ENCODE results near the gene EIF4H.
A peak's percentile ranks its signal among the peaks of the same experiment; 100 is the strongest.

DNA sequence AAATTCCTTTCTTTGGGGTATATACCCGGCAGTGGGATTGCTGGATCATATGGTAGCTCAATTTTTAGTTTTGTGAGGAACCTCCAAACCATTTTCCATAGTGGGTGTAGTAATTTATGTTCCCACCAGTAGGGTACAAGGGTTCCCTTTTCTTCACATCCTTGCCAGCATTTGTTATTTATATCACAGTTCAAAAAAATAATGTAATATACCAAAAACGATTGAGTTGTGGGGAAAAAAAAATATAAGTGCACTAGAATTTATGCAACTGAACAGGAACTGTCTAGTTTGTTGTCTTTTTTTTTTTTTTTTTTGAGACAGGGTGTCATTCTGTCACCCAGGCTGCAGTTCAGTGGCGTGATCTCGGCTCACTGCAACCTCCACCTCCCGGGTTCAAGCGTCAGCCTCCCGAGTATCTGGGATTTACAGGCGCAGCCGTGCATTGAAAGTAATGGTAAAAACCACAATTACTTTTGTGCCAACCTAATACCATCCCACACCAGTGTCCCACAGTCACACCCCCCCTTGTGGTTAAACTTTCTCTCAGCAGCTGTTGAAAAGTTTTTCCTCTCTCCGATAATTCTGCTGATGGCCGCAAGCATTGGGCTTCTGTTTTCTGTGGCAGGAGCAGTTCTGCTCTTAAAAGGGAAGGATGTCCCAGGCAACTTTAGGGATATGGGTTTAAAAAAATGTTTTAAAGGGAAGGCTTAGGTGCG lies 28.8 kb downstream of the EIF4H start:
- TF ChIP-seq, protein P1, sequence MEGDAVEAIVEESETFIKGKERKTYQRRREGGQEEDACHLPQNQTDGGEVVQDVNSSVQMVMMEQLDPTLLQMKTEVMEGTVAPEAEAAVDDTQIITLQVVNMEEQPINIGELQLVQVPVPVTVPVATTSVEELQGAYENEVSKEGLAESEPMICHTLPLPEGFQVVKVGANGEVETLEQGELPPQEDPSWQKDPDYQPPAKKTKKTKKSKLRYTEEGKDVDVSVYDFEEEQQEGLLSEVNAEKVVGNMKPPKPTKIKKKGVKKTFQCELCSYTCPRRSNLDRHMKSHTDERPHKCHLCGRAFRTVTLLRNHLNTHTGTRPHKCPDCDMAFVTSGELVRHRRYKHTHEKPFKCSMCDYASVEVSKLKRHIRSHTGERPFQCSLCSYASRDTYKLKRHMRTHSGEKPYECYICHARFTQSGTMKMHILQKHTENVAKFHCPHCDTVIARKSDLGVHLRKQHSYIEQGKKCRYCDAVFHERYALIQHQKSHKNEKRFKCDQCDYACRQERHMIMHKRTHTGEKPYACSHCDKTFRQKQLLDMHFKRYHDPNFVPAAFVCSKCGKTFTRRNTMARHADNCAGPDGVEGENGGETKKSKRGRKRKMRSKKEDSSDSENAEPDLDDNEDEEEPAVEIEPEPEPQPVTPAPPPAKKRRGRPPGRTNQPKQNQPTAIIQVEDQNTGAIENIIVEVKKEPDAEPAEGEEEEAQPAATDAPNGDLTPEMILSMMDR (conservative IDR thresholded peaks at IDR 0.05; ENCODE audit: low read depth, low read length): peak; percentile 72
- TF ChIP-seq EZH2 (IDR thresholded peaks at IDR 0.05; ENCODE audit: borderline replicate concordance, low read depth, low read length, poor library complexity, severe bottlenecking): no peak

All from A673 (cell line).